K562 (cell line): Measurements from ENCODE around the gene CRAT. TPM values are rescaled to one million over a fixed set of nuclear protein-coding genes. Genes with fewer than 3 reads are reported as not detected.

Experiments
- AFF1 ChIP-seq, 2 experiments: fragments of 450-650 bp; IDR thresholded peaks; 2 replicates each; pipeline ENCODE4 v1.6.1; 2018; ENCODE audit warnings: mild to moderate bottlenecking in 2 of 2, low read depth in 1 of 2; ENCODE audit not compliant: partially characterized antibody in 2 of 2
- CBFA2T2 ChIP-seq: fragments of 450-650 bp; conservative IDR thresholded peaks from 2 replicates; pipeline ENCODE4 v1.6.1; 2017; ENCODE audit warnings: mild to moderate bottlenecking
- EP400 ChIP-seq: fragments of 450-650 bp; IDR thresholded peaks from 2 replicates; pipeline ENCODE4 v1.6.1; 2017; ENCODE audit warnings: antibody characterized with exemption, mild to moderate bottlenecking, moderate library complexity
- KLF13 ChIP-seq: fragments of 450-650 bp; IDR thresholded peaks from 2 replicates; pipeline ENCODE4 v1.6.1; 2016; ENCODE audit warnings: missing genetic modification characterization, low read depth, mild to moderate bottlenecking, missing compliant biosample characterization, moderate library complexity, borderline replicate concordance
- RBBP5 ChIP-seq: fragments of 200-600 bp; sonication (generic); IDR thresholded peaks from 2 replicates; pipeline ENCODE4 v1.6.1; 2012; ENCODE audit warnings: borderline replicate concordance, mild to moderate bottlenecking, low read length, control low read depth, inconsistent platforms; ENCODE audit not compliant: insufficient read depth, poor library complexity, severe bottlenecking
- RBFOX2 ChIP-seq: fragments of 200-400 bp; formaldehyde crosslinking; IDR thresholded peaks from 2 replicates; pipeline ENCODE4 v1.6.1; 2017; ENCODE audit warnings: low read depth, mild to moderate bottlenecking, low read length, moderate library complexity
- TAF1 ChIP-seq: IDR thresholded peaks from 2 replicates; pipeline ENCODE4 v1.6.1; 2011; ENCODE audit warnings: mild to moderate bottlenecking, low read length, moderate library complexity; ENCODE audit not compliant: insufficient read depth, control insufficient read depth, severe bottlenecking; ENCODE audit errors: extremely low read depth
- ZFP1 ChIP-seq: fragments of 450-650 bp; formaldehyde crosslinking; IDR thresholded peaks from 2 replicates; pipeline ENCODE4 v1.4.0; 2020; ENCODE audit warnings: mild to moderate bottlenecking, mixed read lengths
- ZNF57 ChIP-seq: fragments of 450-650 bp; formaldehyde crosslinking; IDR thresholded peaks from 2 replicates; pipeline ENCODE4 v1.4.0; 2020; ENCODE audit warnings: mild to moderate bottlenecking, moderate library complexity
- ZNF589 ChIP-seq: fragments of 200-800 bp; sonication (Bioruptor generic); IDR thresholded peaks from 2 replicates; pipeline ENCODE4 v1.6.1; 2016; ENCODE audit warnings: low read depth, missing genetic modification characterization, missing compliant biosample characterization
- polyA plus RNA-seq, 8 experiments: library from polyadenylated mRNA; depleted of rRNA in 4 of 8; stranded (reverse) in 5 of 8; unstranded in 3 of 8; fragments of >200 nt; fragmentation: Nextera tagmentation in 2 of 8; fragmentation: Illumina TruSeq in 1 of 8; extraction: Ambion mirVana in 2 of 8; extraction: Trizol in 1 of 8; gene quantifications; 2 replicates each; pipeline versions ENCODE4 v1.2.1 to v1.2.3, GENCODE V29; 2011 to 2014; ENCODE audit warnings: inconsistent platforms in 1 of 8, missing spikeins in 1 of 8
- total RNA-seq, 7 experiments: library from RNA; depleted of rRNA in 6 of 7; stranded (reverse); fragments of >200 nt in 6 of 7; fragmentation: Illumina TruSeq in 2 of 7; extraction: Trizol in 2 of 7; gene quantifications; 2 replicates each; pipeline versions ENCODE4 v1.2.1 to v1.2.3, GENCODE V29; 2011 to 2021; ENCODE audit warnings: low replicate concordance in 1 of 7
- TF ChIP-seq, protein P1 (sequence below): fragments of 450-650 bp; conservative IDR thresholded peaks from 2 replicates; pipeline ENCODE4 v1.6.1; 2016; ENCODE audit warnings: missing genetic modification characterization, low read depth, mild to moderate bottlenecking, missing compliant biosample characterization, moderate library complexity
- TF ChIP-seq, protein P2 (sequence below): sonication (generic); formaldehyde crosslinking; IDR thresholded peaks from 2 replicates; pipeline ENCODE4 v1.9.0; 2022; ENCODE audit warnings: mild to moderate bottlenecking, missing genetic modification reagents
- TF ChIP-seq, protein P3 (sequence below): sonication (generic); formaldehyde crosslinking; IDR thresholded peaks from 2 replicates; pipeline ENCODE4 v1.5.0; 2020; ENCODE audit warnings: missing genetic modification reagents
- TF ChIP-seq, protein P4 (sequence below): fragments of 450-650 bp; IDR thresholded peaks from 2 replicates; pipeline ENCODE4 v1.6.1; 2016
- TF ChIP-seq, protein P5 (sequence below), 2 experiments: IDR thresholded peaks; 2 replicates each; pipeline ENCODE4 v1.6.1; 2012; ENCODE audit warnings: improper control_type of control experiment in 2 of 2, low read depth in 2 of 2, low read length in 2 of 2, borderline replicate concordance in 1 of 2

Gene CRAT
- total and polyA plus RNA-seq, 9 of the 15 experiments (the other 6 are each of a cell fraction or from before 2014, with no cell fraction given), result 0.20 to 13.8 (median 5.4) TPM

DNA sequence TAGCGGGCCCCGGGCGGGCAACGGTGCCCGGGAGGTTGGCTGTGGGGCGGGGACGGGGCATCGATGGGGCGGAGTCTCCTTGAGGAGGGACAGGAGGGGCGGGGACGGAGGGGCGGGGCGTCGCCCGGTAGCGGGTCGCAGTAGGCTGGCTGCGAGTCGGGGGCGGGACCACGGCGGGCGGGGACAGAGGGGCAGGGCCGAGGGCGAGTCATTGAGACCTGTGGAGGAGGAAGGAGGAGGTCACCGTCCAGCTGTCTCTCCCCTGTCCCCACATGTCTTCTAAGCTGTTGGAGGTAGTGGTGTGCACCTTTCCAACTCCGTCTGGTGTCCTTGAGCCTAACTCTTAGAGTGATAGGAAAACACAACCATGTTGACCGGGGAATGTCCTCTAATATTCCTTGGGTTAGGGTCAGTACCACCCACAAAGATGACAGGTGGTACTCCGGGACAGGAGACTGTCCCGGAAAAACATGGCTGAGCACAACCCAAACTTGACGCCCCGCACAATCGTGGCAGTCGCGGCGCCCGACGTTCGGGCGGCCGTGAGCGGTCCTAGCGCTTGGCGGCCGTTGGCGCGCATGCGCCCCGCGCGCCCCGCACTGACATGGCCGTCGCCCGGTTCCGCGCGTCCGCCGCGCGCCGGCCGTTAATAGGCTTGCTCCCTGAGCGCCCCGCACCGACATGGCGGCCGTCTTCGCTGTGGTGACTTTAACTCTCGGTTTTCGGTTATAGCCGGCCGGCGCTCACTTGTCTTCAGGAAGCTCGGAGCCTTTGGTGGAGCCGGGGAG is at the start of gene CRAT, which contains the start of gene PTPA (continued):
- TF ChIP-seq AFF1 (IDR thresholded peaks at IDR 0.05; ENCODE audit: low read depth in 1 of 2, partially characterized antibody in 2 of 2) (peak in 1 of 2 experiments; percentile 88), ZFP1 (CRISPR knock-in tag) (no peak), KLF13 (peak; percentile 45; the same call in 1 of the 2 replicates), ZNF589 (no peak), CBFA2T2 (no peak), EP400 (peak; percentile 84), RBBP5 (peak; percentile 11), RBFOX2 (peak; percentile 86), ZNF57 (CRISPR knock-in tag) (no peak), TAF1 (peak; percentile 86)
- TF ChIP-seq, protein P1, sequence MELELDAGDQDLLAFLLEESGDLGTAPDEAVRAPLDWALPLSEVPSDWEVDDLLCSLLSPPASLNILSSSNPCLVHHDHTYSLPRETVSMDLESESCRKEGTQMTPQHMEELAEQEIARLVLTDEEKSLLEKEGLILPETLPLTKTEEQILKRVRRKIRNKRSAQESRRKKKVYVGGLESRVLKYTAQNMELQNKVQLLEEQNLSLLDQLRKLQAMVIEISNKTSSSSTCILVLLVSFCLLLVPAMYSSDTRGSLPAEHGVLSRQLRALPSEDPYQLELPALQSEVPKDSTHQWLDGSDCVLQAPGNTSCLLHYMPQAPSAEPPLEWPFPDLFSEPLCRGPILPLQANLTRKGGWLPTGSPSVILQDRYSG (tag), result no peak
- TF ChIP-seq, protein P2, sequence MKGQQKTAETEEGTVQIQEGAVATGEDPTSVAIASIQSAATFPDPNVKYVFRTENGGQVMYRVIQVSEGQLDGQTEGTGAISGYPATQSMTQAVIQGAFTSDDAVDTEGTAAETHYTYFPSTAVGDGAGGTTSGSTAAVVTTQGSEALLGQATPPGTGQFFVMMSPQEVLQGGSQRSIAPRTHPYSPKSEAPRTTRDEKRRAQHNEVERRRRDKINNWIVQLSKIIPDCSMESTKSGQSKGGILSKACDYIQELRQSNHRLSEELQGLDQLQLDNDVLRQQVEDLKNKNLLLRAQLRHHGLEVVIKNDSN, result no peak
- TF ChIP-seq, protein P3, sequence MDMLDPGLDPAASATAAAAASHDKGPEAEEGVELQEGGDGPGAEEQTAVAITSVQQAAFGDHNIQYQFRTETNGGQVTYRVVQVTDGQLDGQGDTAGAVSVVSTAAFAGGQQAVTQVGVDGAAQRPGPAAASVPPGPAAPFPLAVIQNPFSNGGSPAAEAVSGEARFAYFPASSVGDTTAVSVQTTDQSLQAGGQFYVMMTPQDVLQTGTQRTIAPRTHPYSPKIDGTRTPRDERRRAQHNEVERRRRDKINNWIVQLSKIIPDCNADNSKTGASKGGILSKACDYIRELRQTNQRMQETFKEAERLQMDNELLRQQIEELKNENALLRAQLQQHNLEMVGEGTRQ (CRISPR knock-in tag), result no peak
- TF ChIP-seq, protein P4, sequence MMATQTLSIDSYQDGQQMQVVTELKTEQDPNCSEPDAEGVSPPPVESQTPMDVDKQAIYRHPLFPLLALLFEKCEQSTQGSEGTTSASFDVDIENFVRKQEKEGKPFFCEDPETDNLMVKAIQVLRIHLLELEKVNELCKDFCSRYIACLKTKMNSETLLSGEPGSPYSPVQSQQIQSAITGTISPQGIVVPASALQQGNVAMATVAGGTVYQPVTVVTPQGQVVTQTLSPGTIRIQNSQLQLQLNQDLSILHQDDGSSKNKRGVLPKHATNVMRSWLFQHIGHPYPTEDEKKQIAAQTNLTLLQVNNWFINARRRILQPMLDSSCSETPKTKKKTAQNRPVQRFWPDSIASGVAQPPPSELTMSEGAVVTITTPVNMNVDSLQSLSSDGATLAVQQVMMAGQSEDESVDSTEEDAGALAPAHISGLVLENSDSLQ, result peak; percentile 82
- TF ChIP-seq, protein P5, sequence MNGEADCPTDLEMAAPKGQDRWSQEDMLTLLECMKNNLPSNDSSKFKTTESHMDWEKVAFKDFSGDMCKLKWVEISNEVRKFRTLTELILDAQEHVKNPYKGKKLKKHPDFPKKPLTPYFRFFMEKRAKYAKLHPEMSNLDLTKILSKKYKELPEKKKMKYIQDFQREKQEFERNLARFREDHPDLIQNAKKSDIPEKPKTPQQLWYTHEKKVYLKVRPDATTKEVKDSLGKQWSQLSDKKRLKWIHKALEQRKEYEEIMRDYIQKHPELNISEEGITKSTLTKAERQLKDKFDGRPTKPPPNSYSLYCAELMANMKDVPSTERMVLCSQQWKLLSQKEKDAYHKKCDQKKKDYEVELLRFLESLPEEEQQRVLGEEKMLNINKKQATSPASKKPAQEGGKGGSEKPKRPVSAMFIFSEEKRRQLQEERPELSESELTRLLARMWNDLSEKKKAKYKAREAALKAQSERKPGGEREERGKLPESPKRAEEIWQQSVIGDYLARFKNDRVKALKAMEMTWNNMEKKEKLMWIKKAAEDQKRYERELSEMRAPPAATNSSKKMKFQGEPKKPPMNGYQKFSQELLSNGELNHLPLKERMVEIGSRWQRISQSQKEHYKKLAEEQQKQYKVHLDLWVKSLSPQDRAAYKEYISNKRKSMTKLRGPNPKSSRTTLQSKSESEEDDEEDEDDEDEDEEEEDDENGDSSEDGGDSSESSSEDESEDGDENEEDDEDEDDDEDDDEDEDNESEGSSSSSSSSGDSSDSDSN (IDR thresholded peaks at IDR 0.05; ENCODE audit: borderline replicate concordance in 1 of 2, low read depth in 2 of 2, low read length in 2 of 2), result peak in 1 of 2 experiments; percentile 40; a peak in 1 of 4 replicates
